Measurements from ENCODE around the gene RGS6. TPM values are rescaled to one million over a fixed set of nuclear protein-coding genes. Genes with fewer than 3 reads are reported as not detected.

RGS6 gene
- total and polyA plus RNA-seq, 4 experiments from 2014 or later: 0.32 TPM; not detected in 3

DNA sequence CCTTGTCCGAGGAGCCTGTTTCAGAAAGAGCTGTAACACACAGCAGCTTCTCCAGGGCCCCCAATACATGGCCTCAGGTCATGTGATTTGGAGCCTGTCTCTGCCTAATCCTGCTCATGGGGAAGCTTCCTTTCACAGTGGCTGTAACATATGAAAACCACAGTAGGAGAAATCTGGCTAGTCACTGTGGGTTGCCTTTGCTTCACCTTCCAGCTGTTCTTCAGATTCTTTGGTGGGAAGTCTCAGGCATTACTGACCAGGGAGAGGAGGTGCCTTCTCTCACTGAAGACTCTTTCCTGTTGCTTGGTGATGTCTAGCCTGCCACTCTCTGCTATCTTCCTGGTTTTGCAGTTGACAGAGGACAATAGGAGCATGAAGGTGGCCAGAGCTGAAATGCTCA is 611.1 kb downstream of the RGS6 start:
- DNase-seq: no peak
- Mint-ChIP-seq H3K36me3 (no peaks in the 10 kb centered on the region), H3K27ac (no peak overlapping the region), H3K27me3 (peaks cover 0 to 3% of the 10 kb centered on the region in 2 donors), H3K9me3 (no peaks in the 10 kb centered on the region), H3K4me1 (peaks cover 0 to 13% (median 7%) of the 10 kb centered on the region in 4 donors), H3K4me3 (no peak overlapping the region)
- CTCF ChIA-PET (ENCODE audit: partially characterized antibody): interaction anchor here (1.1 kb wide), 1 partner anchor 26 kb away, joined by 3 read pairs; no protein-coding TSS in a partner anchor
- POLR2A ChIA-PET (ENCODE audit: partially characterized antibody): no interaction called here
- Histone ChIP-seq H3K27me3 (ENCODE audit: insufficient read depth, low read length) (no peaks in the 10 kb centered on the region), H3K36me3 (ENCODE audit: insufficient read depth, low read length) (no peaks in the 10 kb centered on the region), H3K4me3 (ENCODE audit: low read length in 2 of 2) (no peak overlapping the region), H3K27ac (ENCODE audit: low read depth, low read length) (no peak overlapping the region), H3K9me3 (ENCODE audit: control insufficient read depth in 1 of 2, low read length in 2 of 2) (no peaks in the 10 kb centered on the region), H3K4me1 (ENCODE audit: insufficient read depth, low read length) (no peaks in the 10 kb centered on the region)
- intact Hi-C loops (cut with micrococcal nuclease): no loop called here

DNA sequence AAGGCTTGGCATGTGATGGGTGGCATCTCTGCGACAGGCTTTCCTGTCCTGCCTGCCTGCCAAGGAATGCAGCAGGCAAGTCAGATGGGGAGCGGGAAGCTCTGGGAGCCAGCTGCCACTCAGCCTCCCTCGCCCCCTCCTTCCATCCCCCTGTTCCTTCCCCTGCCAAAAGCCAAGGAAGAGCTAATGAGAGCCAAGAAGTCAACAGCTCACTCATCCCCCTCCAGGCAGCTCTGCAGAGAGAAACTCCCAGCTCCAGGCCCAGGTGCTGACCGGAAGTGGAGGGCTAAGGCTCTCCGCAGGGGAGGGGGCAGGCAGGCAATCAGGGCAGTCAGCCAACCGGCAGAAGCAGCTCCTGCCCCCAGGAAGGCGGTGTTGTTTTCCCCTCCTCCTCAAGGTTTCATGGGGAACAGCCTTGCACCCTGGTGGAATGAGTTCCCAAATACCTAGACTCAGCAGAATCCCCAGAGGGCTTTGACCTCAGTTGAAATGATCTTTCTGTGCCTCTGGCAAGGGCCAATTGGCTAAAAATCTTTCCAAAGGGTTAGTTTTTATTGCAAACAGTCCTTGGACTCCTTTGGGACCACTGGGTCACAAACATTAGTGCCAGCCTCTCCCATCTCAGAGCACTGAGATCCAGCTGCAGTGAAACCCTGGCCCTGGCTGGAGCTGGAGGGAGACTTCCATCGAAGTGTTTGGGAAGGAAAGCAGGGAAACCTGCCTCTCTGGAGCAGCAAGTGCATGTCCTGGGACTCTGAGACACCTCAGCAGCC is 612.6 kb downstream of the RGS6 start:
- Mint-ChIP-seq H3K9me3 (no peaks in the 10 kb centered on the region), H3K27ac (no peak overlapping the region), H3K27me3 (peaks cover 0 to 3% of the 10 kb centered on the region in 2 donors), H3K4me3 (no peak overlapping the region), H3K36me3 (no peaks in the 10 kb centered on the region), H3K4me1 (peaks cover 0 to 11% (median 3%) of the 10 kb centered on the region in 4 donors)
- DNase-seq: no peak
- H3K27me3 ChIP-seq (ENCODE audit: insufficient read depth, low read length): no peaks in the 10 kb centered on the region
- CTCF ChIA-PET (ENCODE audit: partially characterized antibody): no interaction called here
- H3K27ac ChIP-seq (ENCODE audit: low read depth, low read length): no peak overlapping the region
- intact Hi-C loops (cut with micrococcal nuclease): no loop called here
- no peak overlapping the region for H3K4me3 ChIP-seq (ENCODE audit: low read length in 2 of 2)
- H3K36me3 ChIP-seq (ENCODE audit: insufficient read depth, low read length): no peaks in the 10 kb centered on the region
- no peaks in the 10 kb centered on the region for H3K9me3 ChIP-seq (ENCODE audit: control insufficient read depth in 1 of 2, low read length in 2 of 2)
- POLR2A ChIA-PET (ENCODE audit: partially characterized antibody): no interaction called here
- H3K4me1 ChIP-seq (ENCODE audit: insufficient read depth, low read length): no peaks in the 10 kb centered on the region

DNA sequence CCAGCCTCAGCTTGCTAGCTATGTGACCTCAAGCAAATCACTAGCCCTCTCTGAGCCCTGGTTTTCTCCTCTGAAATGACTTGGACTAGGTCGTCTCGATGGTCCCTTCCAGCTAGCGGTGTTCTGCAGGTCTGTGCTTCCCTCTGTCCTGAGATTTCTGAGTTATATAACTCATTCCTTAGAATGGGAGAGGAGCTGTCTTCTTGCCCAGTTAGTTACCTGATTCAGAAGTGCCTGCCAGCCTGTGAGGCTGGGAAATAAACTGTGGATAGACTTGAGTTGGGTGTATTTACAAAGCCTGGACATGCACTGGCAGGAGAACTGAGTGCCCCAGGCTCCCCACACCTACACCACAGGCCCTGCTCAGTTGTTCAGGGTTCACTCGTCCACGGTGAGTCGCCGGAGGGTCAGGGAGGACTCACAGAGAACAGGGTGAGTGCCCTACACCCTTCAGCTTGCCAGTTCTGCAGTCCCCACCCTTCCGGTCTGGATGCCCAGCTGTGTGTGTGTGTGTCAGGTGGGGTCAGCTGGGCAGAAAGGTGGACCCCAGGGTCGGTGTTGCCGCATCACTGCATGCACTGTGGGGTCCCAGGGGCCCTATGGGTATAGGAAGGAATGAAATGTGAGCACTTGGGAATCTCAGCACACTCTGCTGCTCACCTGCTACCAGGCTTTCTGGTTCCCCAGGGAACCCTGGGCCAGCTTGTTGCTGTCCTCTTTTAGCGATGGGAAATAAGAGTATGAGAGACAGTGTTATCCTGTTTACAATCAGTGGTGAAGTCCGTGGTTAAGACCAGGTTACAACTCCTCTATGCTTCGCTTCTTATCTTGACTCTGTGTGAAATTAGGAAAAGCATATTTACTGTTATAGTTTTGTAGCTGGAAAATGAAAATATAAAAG is 613.4 kb downstream of the RGS6 start:
- Mint-ChIP-seq H3K36me3 (no peaks in the 10 kb centered on the region), H3K9me3 (no peaks in the 10 kb centered on the region), H3K27me3 (peaks cover 2 to 3% of the 10 kb centered on the region in 2 donors), H3K27ac (peak overlapping the region in 2 of 7 donors; percentile 30 to 32), H3K4me1 (peaks cover 0 to 19% (median 4%) of the 10 kb centered on the region in 4 donors), H3K4me3 (no peak overlapping the region)
- POLR2A ChIA-PET (ENCODE audit: partially characterized antibody): interaction anchor here (0.5 kb wide), 1 partner anchor 28 kb away, joined by 3 read pairs; no protein-coding TSS in a partner anchor
- intact Hi-C loops (cut with micrococcal nuclease): no loop called here
- no peaks in the 10 kb centered on the region for H3K27me3 ChIP-seq (ENCODE audit: insufficient read depth, low read length)
- H3K4me1 ChIP-seq (ENCODE audit: insufficient read depth, low read length): no peaks in the 10 kb centered on the region
- CTCF ChIA-PET (ENCODE audit: partially characterized antibody): no interaction called here
- H3K36me3 ChIP-seq (ENCODE audit: insufficient read depth, low read length): no peaks in the 10 kb centered on the region
- H3K9me3 ChIP-seq (ENCODE audit: control insufficient read depth in 1 of 2, low read length in 2 of 2): no peaks in the 10 kb centered on the region
- no peak for DNase-seq
- H3K4me3 ChIP-seq (ENCODE audit: low read length in 2 of 2): no peak overlapping the region
- no peak overlapping the region for H3K27ac ChIP-seq (ENCODE audit: low read depth, low read length)

DNA sequence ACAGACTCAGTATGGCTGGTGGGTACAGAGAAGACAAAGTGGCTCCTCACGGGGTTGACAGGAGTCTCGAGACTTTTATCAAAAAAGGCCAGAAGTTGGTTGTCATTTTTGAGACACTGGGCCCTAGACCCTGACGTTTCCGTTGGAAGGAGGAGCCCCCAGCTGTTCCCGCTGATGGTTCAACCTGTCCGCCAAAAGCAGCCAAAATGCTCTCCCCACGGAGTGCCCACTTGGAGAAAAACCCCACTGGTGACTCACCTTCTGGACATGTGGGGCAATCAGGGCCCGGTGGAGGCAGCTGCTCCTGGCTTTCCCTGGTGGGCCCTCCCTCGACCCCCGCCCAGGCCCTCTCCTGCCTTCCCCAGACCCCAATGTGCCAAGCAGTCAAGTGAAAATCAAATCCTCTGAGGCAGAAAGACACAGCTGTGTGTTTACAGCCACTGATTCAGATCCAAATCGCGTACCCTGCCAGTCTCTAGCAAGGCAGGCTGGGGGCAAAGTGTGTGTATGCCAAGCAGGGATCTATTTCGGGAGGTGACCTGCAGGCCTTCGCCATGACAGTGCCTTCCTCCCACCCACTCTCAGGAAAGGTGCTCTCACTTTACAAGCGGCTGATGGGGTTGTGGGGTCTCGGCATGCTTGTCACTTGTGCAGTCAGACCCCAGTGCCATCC is 614.3 kb downstream of the RGS6 start:
- Histone ChIP-seq H3K9me3 (ENCODE audit: control insufficient read depth in 1 of 2, low read length in 2 of 2) (no peaks in the 10 kb centered on the region), H3K27ac (ENCODE audit: low read depth, low read length) (no peak overlapping the region), H3K4me3 (ENCODE audit: low read length in 2 of 2) (no peak overlapping the region), H3K27me3 (ENCODE audit: insufficient read depth, low read length) (no peaks in the 10 kb centered on the region), H3K36me3 (ENCODE audit: insufficient read depth, low read length) (no peaks in the 10 kb centered on the region), H3K4me1 (ENCODE audit: insufficient read depth, low read length) (no peaks in the 10 kb centered on the region)
- Mint-ChIP-seq H3K4me1 (peaks cover 0 to 20% (median 4%) of the 10 kb centered on the region in 4 donors), H3K27ac (peak overlapping the region in 1 of 7 donors; percentile 4), H3K36me3 (no peaks in the 10 kb centered on the region), H3K27me3 (peaks cover 2 to 3% of the 10 kb centered on the region in 2 donors), H3K9me3 (no peaks in the 10 kb centered on the region), H3K4me3 (no peak overlapping the region)
- DNase-seq: no peak
- intact Hi-C loops (cut with micrococcal nuclease): no loop called here
- ChIA-PET POLR2A (ENCODE audit: partially characterized antibody) (no interaction called here), CTCF (ENCODE audit: partially characterized antibody) (no interaction called here)

DNA sequence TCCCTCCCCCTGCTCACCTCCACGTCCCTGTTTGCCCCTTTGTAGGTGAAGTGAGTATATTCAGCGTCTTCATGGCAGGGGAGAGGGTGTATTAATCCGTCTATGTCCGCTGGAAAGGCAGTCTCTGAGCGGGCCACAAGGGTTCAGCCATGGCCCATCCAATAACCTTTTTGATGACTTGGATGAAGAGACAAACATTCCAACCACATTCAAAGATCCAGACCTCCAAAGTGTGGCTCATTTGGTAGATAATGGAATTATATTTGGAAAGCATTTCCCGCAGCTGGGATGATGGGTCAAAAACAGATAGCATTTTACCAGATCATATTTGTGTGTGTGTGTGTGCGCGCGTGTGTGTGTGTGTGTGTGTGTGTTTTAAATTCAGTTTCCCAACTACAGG is 615.8 kb downstream of the RGS6 start:
- ChIA-PET POLR2A (ENCODE audit: partially characterized antibody) (no interaction called here), CTCF (ENCODE audit: partially characterized antibody) (no interaction called here)
- Histone ChIP-seq H3K36me3 (ENCODE audit: insufficient read depth, low read length) (no peaks in the 10 kb centered on the region), H3K4me3 (ENCODE audit: low read length in 2 of 2) (no peak overlapping the region), H3K9me3 (ENCODE audit: control insufficient read depth in 1 of 2, low read length in 2 of 2) (no peaks in the 10 kb centered on the region), H3K4me1 (ENCODE audit: insufficient read depth, low read length) (no peaks in the 10 kb centered on the region), H3K27ac (ENCODE audit: low read depth, low read length) (no peak overlapping the region), H3K27me3 (ENCODE audit: insufficient read depth, low read length) (no peaks in the 10 kb centered on the region)
- H3K9me3 Mint-ChIP-seq: no peaks in the 10 kb centered on the region
- H3K27me3 Mint-ChIP-seq: peaks cover 2 to 3% of the 10 kb centered on the region in 2 donors
- no peaks in the 10 kb centered on the region for H3K36me3 Mint-ChIP-seq
- no peak overlapping the region for H3K27ac Mint-ChIP-seq
- no peak overlapping the region for H3K4me3 Mint-ChIP-seq
- intact Hi-C loops (cut with micrococcal nuclease): no loop called here
- no peak for DNase-seq
- peaks cover 0 to 20% (median 4%) of the 10 kb centered on the region in 4 donors for H3K4me1 Mint-ChIP-seq

DNA sequence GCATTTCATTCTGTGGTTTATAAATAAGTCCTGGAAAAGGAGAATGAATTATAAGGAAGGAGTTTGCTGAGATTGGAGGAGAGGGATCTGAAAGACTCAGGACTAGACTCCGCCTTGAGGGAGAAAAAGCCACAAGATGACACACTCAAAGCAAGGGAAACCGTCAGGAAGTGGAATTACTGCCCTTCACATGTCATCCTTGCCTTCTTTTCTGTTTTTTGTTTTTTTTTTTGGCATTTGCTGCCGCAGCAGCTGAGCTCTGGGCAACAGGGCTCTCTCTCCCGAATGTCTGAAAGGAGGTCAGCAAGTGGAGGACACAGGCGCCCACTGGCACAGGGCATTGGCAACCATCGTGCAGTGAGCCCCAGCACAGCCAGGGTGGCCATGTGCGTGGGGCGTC is 616.8 kb downstream of the RGS6 start:
- H3K9me3 ChIP-seq (ENCODE audit: control insufficient read depth in 1 of 2, low read length in 2 of 2): no peaks in the 10 kb centered on the region
- Mint-ChIP-seq H3K9me3 (no peaks in the 10 kb centered on the region), H3K4me1 (peaks cover 0 to 17% (median 4%) of the 10 kb centered on the region in 4 donors), H3K27ac (peak overlapping the region in 1 of 7 donors; percentile 50), H3K27me3 (peaks cover 3 to 4% of the 10 kb centered on the region in 2 donors), H3K4me3 (no peak overlapping the region), H3K36me3 (no peaks in the 10 kb centered on the region)
- no peaks in the 10 kb centered on the region for H3K36me3 ChIP-seq (ENCODE audit: insufficient read depth, low read length)
- intact Hi-C loops (cut with micrococcal nuclease): no loop called here
- no peak overlapping the region for H3K27ac ChIP-seq (ENCODE audit: low read depth, low read length)
- no peak for DNase-seq
- ChIA-PET POLR2A (ENCODE audit: partially characterized antibody) (no interaction called here), CTCF (ENCODE audit: partially characterized antibody) (no interaction called here)
- H3K4me1 ChIP-seq (ENCODE audit: insufficient read depth, low read length): no peaks in the 10 kb centered on the region
- no peaks in the 10 kb centered on the region for H3K27me3 ChIP-seq (ENCODE audit: insufficient read depth, low read length)
- no peak overlapping the region for H3K4me3 ChIP-seq (ENCODE audit: low read length in 2 of 2)

DNA sequence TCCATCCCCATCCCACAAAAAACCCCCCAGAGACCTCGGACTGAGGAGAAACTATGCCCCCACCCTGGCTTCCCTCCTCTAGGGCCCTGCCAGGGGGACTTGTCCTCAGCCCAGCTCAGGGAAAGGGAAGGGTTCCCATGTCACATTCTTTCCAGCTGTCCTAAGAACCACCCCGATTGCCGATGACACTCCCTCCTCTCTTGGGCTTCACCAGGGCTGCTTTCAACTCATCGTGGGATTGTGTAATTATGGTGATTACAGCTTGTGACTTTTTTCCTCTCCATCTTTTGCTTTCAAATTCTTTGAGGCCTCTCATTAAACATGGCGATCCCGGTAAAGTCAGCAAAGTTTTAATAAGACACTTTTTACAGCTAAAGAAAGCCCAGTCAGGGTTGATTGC is 617.6 kb downstream of the RGS6 start:
- ChIA-PET CTCF (ENCODE audit: partially characterized antibody) (no interaction called here), POLR2A (ENCODE audit: partially characterized antibody) (no interaction called here)
- Histone ChIP-seq H3K27ac (ENCODE audit: low read depth, low read length) (no peak overlapping the region), H3K27me3 (ENCODE audit: insufficient read depth, low read length) (no peaks in the 10 kb centered on the region), H3K36me3 (ENCODE audit: insufficient read depth, low read length) (no peaks in the 10 kb centered on the region), H3K9me3 (ENCODE audit: control insufficient read depth in 1 of 2, low read length in 2 of 2) (no peaks in the 10 kb centered on the region), H3K4me1 (ENCODE audit: insufficient read depth, low read length) (no peaks in the 10 kb centered on the region), H3K4me3 (ENCODE audit: low read length in 2 of 2) (no peak overlapping the region)
- no peaks in the 10 kb centered on the region for H3K9me3 Mint-ChIP-seq
- peaks cover 3 to 4% of the 10 kb centered on the region in 2 donors for H3K27me3 Mint-ChIP-seq
- intact Hi-C loops (cut with micrococcal nuclease): no loop called here
- no peak overlapping the region for H3K27ac Mint-ChIP-seq
- peaks cover 0 to 17% (median 6%) of the 10 kb centered on the region in 4 donors for H3K4me1 Mint-ChIP-seq
- no peak overlapping the region for H3K4me3 Mint-ChIP-seq
- H3K36me3 Mint-ChIP-seq: no peaks in the 10 kb centered on the region
- no peak for DNase-seq
